Keratinocyte (primary cell): ENCODE data around the gene CORO1C. TPM values are rescaled to one million over a fixed set of nuclear protein-coding genes. Genes with fewer than 3 reads are reported as not detected.

Experiments used
- DNase-seq: peaks from one replicate; pipeline ENCODE4 v3.0.0-alpha.2; 2011; ENCODE audit warnings: low read depth, missing footprints, low spot score
- FAIRE-seq: peaks from 2 replicates; lab custom pipeline; 2011; peaks lifted over from hg19 to GRCh38; lab: Jason Lieb, UNC
- H2AFZ ChIP-seq: 2 replicates; pipeline ENCODE4 v1.6.0; 2012; ENCODE audit warnings: low read length, control low read depth, inconsistent platforms; ENCODE audit not compliant: control insufficient read depth
- H3K27ac ChIP-seq: 2 replicates; pipeline ENCODE4 v1.5.1; 2011; ENCODE audit warnings: low read length; ENCODE audit not compliant: control insufficient read depth, insufficient read depth
- H3K27me3 ChIP-seq: 3 replicates; pipeline ENCODE4 v1.6.0; 2011; ENCODE audit warnings: low read length; ENCODE audit not compliant: control insufficient read depth, insufficient read depth; ENCODE audit errors: extremely low read depth
- H3K36me3 ChIP-seq, 2 experiments: 2 replicates in 1 of 2; 3 replicates in 1 of 2; pipeline ENCODE4 v1.5.1; 2011; ENCODE audit warnings: low read length in 2 of 2, mild to moderate bottlenecking in 1 of 2; ENCODE audit not compliant: control insufficient read depth in 2 of 2, insufficient read depth in 2 of 2; ENCODE audit errors: extremely low read depth in 1 of 2
- H3K4me1 ChIP-seq: 3 replicates; pipeline ENCODE4 v1.5.1; 2011; ENCODE audit warnings: low read length; ENCODE audit not compliant: control insufficient read depth, insufficient read depth; ENCODE audit errors: extremely low read depth
- H3K4me2 ChIP-seq: 3 replicates; pipeline ENCODE4 v1.6.0; 2011; ENCODE audit warnings: low read depth, low read length; ENCODE audit not compliant: control insufficient read depth, insufficient read depth; ENCODE audit errors: extremely low read depth
- H3K4me3 ChIP-seq, 3 experiments: fragments of 200-600 bp in 1 of 3; sonication (generic) in 1 of 3; 2 replicates in 2 of 3; 3 replicates in 1 of 3; pipeline ENCODE4 v1.5.1; 2011 to 2016; ENCODE audit warnings: low read length in 3 of 3, mild to moderate bottlenecking in 3 of 3, control low read depth in 2 of 3, inconsistent platforms in 1 of 3, low read depth in 1 of 3, mixed read lengths in 1 of 3, mixed run types in 1 of 3, moderate library complexity in 1 of 3; ENCODE audit not compliant: control insufficient read depth in 2 of 3, insufficient read depth in 2 of 3; ENCODE audit errors: extremely low read depth in 1 of 3
- H3K79me2 ChIP-seq: 2 replicates; pipeline ENCODE4 v1.6.0; 2012; ENCODE audit warnings: low read length; ENCODE audit not compliant: control insufficient read depth, insufficient read depth
- H3K9ac ChIP-seq: 3 replicates; pipeline ENCODE4 v1.6.0; 2011; ENCODE audit warnings: low read length; ENCODE audit not compliant: control insufficient read depth, insufficient read depth; ENCODE audit errors: extremely low read depth
- H3K9me1 ChIP-seq: 3 replicates; pipeline ENCODE4 v1.6.0; 2011; ENCODE audit warnings: low read length; ENCODE audit not compliant: control insufficient read depth, insufficient read depth; ENCODE audit errors: extremely low read depth
- H3K9me3 ChIP-seq: 2 replicates; pipeline ENCODE4 v1.5.1; 2012; ENCODE audit warnings: low read depth, low read length; ENCODE audit not compliant: control insufficient read depth
- H4K20me1 ChIP-seq: 3 replicates; pipeline ENCODE4 v1.6.0; 2011; ENCODE audit warnings: low read length; ENCODE audit not compliant: control insufficient read depth, insufficient read depth; ENCODE audit errors: extremely low read depth
- CTCF ChIP-seq, 3 experiments: IDR thresholded peaks in 1 of 3; conservative IDR thresholded peaks in 1 of 3; optimal IDR thresholded peaks in 1 of 3; 2 replicates in 2 of 3; 3 replicates in 1 of 3; pipeline versions ENCODE3 to v1.5.1; 2011; ENCODE audit warnings: low read length in 3 of 3, mild to moderate bottlenecking in 3 of 3, moderate library complexity in 2 of 3, control low read depth in 1 of 3, inconsistent platforms in 1 of 3; ENCODE audit not compliant: insufficient read depth in 2 of 3; ENCODE audit errors: extremely low read depth in 1 of 3
- EZH2 ChIP-seq: IDR thresholded peaks from one replicate; pipeline ENCODE4 v1.6.1; 2012; ENCODE audit warnings: inconsistent platforms, mild to moderate bottlenecking, low read length, moderate library complexity
- dilution Hi-C: fragments of 300-500 bp; cut with MboI; formaldehyde crosslinking; loops from one replicate; pipeline ENCODE4 v1.7.0; 2020; ENCODE audit warnings: low sequenced_read_pairs; ENCODE audit not compliant: extremely low pct_ligation_motif_present
- polyA plus RNA-seq, 5 experiments: library from polyadenylated mRNA; depleted of rRNA in 3 of 5; stranded (reverse) in 3 of 5; stranded (forward) in 1 of 5; unstranded in 1 of 5; fragments of >200 nt; gene quantifications; 1 replicate in 1 of 5; 2 replicates in 3 of 5; 3 replicates in 1 of 5; pipeline versions ENCODE4 v1.2.1 to v1.2.3, GENCODE V29; 2011 to 2012; ENCODE audit warnings: missing spikeins in 2 of 5, low read depth in 1 of 5, low replicate concordance in 1 of 5

The CORO1C gene
- polyA plus RNA-seq, 1 donor (not counting 4 experiments of a cell fraction or from before 2014, with no cell fraction given), result 283 TPM

GRCh38 chr12:108634341-108634751 lies 97.0 kb downstream of the CORO1C start:
- Histone ChIP-seq H3K36me3 (no peaks in the 10 kb centered on the region), H3K9me1 (no peaks in the 10 kb centered on the region), H3K4me2 (no peak overlapping the region), H3K9me3 (no peaks in the 10 kb centered on the region), H3K4me3 (no peak overlapping the region), H2AFZ (no peak overlapping the region), H3K4me1 (peaks cover 24% of the 10 kb centered on the region), H3K27me3 (peaks cover 4% of the 10 kb centered on the region), H3K9ac (no peak overlapping the region), H3K27ac (no peak overlapping the region), H4K20me1 (no peaks in the 10 kb centered on the region), H3K79me2 (no peaks in the 10 kb centered on the region)
- FAIRE-seq (no peak), DNase-seq (no peak)
- dilution Hi-C loops, result no loop called here
- TF ChIP-seq EZH2 (no peak), CTCF (optimal IDR thresholded peaks at IDR 0.05 in 1 of 3, IDR thresholded peaks at IDR 0.05 in 1 of 3, conservative IDR thresholded peaks at IDR 0.05 in 1 of 3; ENCODE audit: extremely low read depth in 1 of 3, insufficient read depth in 2 of 3, low read length in 3 of 3) (no peak)

- Histone ChIP-seq H3K27ac (no peak within 1 kb of the TSS), H3K9me3 (no peaks in the 10 kb centered on the region), H3K4me3 (no peak within 1 kb of the TSS), H4K20me1 (no peaks in the 10 kb centered on the region), H3K9me1 (no peaks in the 10 kb centered on the region), H2AFZ (no peak within 1 kb of the TSS), H3K4me1 (peaks cover 31% of the 10 kb centered on the region), H3K27me3 (peaks cover 4% of the 10 kb centered on the region), H3K36me3 (no peaks in the 10 kb centered on the region), H3K79me2 (no peaks in the 10 kb centered on the region), H3K4me2 (no peak within 1 kb of the TSS), H3K9ac (no peak within 1 kb of the TSS)
- TF ChIP-seq EZH2, result no peak
- no peak for TF ChIP-seq CTCF (optimal IDR thresholded peaks at IDR 0.05 in 1 of 3, IDR thresholded peaks at IDR 0.05 in 1 of 3, conservative IDR thresholded peaks at IDR 0.05 in 1 of 3; ENCODE audit: extremely low read depth in 1 of 3, insufficient read depth in 2 of 3, low read length in 3 of 3)
- dilution Hi-C loops, result no loop called here
- FAIRE-seq (no peak), DNase-seq (no peak)
These were observed 97.6 kb downstream of the CORO1C start, which contains the start of gene SELPLG for GRCh38 chr12:108633534-108634248. Gene SELPLG, minus strand, starts transcription at chr12:108633894. Its CDS starts 9,587 bp downstream, at chr12:108624307.
